NCI-H1694 (cell line): ENCODE measurements around the gene ENO1.
"Not testable (repeated sequence)": the region's sequence is repeated elsewhere in the genome, so short reads cannot be mapped to it uniquely, and the experiment has no call there.

Experiments used
- DNase-seq: peaks from one replicate; lab custom pipeline; 2025; lab: John Stamatoyannopoulos, UW

ENO1 gene

GRCh38 chr1:8845104-8846097 is 33.1 kb downstream of the ENO1 start:
- no peak for DNase-seq

- peak; percentile 17 for DNase-seq
Observed at GRCh38 chr1:8844501-8845006, 33.9 kb downstream of the ENO1 start.

- no peak for DNase-seq
Observed at GRCh38 chr1:8841395-8841794, 37.1 kb downstream of the ENO1 start.

- DNase-seq: no peak
Observed at GRCh38 chr1:8839990-8840389, 38.5 kb downstream of the ENO1 start.

- DNase-seq: no peak
Observed at GRCh38 chr1:8835941-8836643, 42.4 kb downstream of the ENO1 start.

- DNase-seq: no peak
Observed at GRCh38 chr1:8831340-8831739, 47.1 kb downstream of the ENO1 start.

GRCh38 chr1:8830732-8831131 is 47.8 kb downstream of the ENO1 start:
- DNase-seq: not testable (repeated sequence)

GRCh38 chr1:8825985-8826481 is 52.5 kb downstream of the ENO1 start:
- no peak for DNase-seq

GRCh38 chr1:8823295-8823664 is 55.2 kb downstream of the ENO1 start:
- DNase-seq: no peak

- peak; percentile 44 for DNase-seq
Observed at GRCh38 chr1:8822373-8823294, 55.9 kb downstream of the ENO1 start.

- DNase-seq: no peak
Observed at GRCh38 chr1:8821084-8821483, 57.4 kb downstream of the ENO1 start.

GRCh38 chr1:8818789-8819188 is 59.7 kb downstream of the ENO1 start:
- DNase-seq: not testable (repeated sequence)

GRCh38 chr1:8818325-8818775 is 60.1 kb downstream of the ENO1 start:
- DNase-seq: no peak

- DNase-seq: peak; percentile 76
Observed at GRCh38 chr1:8817412-8818324, 60.8 kb downstream of the ENO1 start, which contains the start of gene RERE. Gene RERE, minus strand, starts transcription at chr1:8817640.

- DNase-seq: no peak
Observed at GRCh38 chr1:8816831-8817411, 61.6 kb downstream of the ENO1 start.

GRCh38 chr1:8816264-8816663 is 62.2 kb downstream of the ENO1 start:
- no peak for DNase-seq

- DNase-seq: peak; percentile 24
Observed at GRCh38 chr1:8815582-8816151, 62.8 kb downstream of the ENO1 start.

- no peak for DNase-seq
Observed at GRCh38 chr1:8814865-8815264, 63.6 kb downstream of the ENO1 start.

GRCh38 chr1:8813991-8814390 is 64.5 kb downstream of the ENO1 start:
- DNase-seq: no peak
